Mucosa of gallbladder (tissue), 1 donor: ENCODE measurements around the gene MPND. TPM values are rescaled to one million over a fixed set of nuclear protein-coding genes. Genes with fewer than 3 reads are reported as not detected.

Source experiments
- DNase-seq: peaks from one replicate; pipeline ENCODE4 v3.0.0-alpha.2; 2020; ENCODE audit warnings: low spot score
- total RNA-seq: library from RNA; stranded (reverse); gene quantifications from one replicate; pipeline ENCODE4 v1.2.1, GENCODE V29; 2021
- donor health status: DM: no; HTN: no; CAD: no.

The MPND gene, protein sequence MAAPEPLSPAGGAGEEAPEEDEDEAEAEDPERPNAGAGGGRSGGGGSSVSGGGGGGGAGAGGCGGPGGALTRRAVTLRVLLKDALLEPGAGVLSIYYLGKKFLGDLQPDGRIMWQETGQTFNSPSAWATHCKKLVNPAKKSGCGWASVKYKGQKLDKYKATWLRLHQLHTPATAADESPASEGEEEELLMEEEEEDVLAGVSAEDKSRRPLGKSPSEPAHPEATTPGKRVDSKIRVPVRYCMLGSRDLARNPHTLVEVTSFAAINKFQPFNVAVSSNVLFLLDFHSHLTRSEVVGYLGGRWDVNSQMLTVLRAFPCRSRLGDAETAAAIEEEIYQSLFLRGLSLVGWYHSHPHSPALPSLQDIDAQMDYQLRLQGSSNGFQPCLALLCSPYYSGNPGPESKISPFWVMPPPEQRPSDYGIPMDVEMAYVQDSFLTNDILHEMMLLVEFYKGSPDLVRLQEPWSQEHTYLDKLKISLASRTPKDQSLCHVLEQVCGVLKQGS
- 26.1 TPM for total RNA-seq

DNA sequence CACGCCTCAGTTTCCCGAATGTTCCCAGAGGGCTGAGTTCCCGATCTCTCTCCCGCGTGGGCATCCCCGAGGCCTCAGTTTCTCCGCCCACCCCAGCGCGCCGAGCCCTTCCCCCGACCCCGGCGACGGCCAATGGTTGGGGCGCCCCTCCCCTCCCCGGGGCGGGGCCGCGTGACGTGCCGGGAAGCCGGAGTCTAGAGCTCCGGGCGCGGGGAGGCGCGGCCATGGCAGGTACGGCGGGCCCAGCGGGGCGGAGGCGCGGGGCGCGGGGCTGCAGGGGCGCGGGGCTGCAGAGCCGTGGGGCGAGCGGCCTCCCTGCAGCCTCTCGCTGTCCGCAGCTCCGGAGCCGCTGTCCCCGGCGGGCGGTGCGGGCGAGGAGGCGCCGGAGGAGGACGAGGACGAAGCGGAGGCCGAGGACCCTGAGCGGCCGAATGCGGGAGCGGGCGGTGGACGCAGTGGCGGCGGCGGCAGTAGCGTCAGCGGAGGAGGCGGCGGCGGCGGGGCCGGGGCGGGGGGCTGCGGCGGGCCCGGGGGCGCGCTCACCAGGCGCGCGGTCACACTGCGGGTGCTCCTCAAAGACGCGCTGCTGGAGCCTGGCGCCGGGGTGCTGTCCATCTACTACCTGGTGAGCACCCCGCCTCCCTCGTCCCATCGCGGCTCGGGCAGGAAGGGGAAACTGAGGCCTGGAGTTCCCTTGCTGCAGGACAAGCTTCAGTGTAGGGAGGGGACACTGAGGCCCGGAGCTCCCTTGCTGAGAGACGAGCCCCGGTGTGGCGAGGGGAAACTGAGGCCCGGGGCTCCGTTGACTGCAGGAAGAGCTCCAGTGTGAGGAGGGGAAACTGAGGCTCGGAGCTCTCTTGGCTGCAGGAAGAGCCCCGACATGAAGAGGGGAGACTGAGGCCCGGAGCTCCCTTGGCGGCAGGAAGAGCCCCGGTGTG, at the start of gene MPND:
Gene MPND, plus strand, starts transcription at position 193 of the 938 bp plus-strand sequence. Its CDS starts 32 bp downstream, at position 225.
- DNase-seq, result peak; percentile 93

GRCh38 chr19:4294389-4294788, 49.0 kb upstream of the MPND start:
- DNase-seq, result no peak

DNA sequence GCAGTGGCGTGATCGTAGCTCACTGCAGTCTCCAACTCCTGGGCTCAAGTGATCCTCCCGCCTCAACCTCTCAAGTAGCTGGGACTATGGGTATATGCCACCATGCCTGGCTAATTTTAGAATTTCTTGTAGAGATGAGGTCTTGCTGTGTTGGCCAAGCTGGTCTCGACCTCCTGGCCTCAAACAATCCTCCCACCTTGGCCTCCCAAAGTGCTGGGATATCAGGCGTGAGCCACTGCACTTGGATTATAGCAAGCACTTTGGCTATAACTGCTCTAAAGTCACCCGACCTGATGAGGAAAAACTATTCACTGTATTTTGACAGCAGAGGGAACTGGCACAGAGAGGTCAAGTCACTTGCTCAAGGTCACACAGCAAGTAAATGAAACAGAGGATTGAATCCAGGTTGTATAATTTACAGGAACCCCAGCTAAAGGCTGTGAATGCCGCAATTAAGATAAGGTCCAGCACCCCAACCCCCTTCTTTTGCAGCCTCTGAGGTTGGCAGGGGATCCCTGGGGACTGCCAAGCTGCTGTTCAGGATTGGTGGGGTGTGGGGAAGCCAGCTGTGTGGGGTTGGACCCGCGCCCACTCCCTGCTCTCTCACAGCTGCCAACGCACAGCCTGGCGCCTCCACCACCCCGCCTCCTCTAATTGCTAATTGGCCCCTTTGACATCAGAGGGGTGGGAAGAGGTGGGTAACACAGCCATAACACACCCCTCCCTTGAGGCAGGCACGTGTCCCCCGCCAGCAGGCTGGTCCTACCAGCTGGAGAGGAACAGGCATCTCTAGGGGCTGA, 47.2 kb upstream of the MPND start:
- DNase-seq, result no peak

DNA sequence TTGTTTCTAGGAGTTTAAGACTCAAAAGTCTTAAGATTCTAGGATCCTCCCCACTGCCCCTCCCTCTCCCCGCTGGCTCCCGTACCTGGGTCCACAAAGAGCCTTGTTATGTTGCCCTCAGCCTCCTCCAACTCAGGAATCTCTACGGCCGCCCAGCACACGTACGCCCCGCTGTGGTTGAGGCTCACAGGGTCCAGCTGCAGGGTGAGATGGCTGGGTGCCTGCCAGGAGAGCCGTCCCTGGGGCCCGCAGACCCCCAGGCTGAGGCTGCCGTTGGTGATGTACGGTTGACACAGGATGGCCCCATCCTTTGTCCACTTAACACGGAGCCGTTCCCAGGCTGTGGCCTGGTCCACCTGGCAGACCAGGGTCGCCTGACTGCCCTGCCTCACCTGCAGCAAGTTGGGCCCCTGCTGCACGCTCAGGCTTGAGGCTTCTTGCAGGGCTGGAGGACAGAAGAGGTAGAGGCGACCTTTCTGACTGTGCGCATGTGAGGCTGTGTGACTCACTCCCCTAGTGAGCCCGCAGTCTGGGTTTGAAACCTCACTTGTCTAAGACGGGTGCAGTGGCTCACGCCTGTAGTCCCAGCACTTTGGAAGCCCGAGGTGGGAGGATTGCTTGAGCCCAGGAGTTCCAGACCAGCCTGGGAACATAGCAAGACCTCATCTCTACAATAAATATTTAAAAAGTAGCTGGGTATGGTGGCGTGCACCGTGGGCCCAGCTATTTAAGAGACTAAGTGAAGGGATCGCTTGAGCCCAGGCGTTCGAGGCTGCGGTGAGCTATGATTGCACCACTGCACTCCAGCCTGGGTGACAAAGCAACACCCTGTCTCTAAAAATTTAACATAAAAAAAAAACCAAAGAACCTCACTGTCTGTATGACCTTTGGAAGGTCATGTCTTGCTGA, 45.2 kb upstream of the MPND start:
- no peak for DNase-seq

- no peak for DNase-seq
These were observed 44.4 kb upstream of the MPND start for GRCh38 chr19:4298810-4299550.

GRCh38 chr19:4300589-4300988, 42.8 kb upstream of the MPND start:
- no peak for DNase-seq

DNA sequence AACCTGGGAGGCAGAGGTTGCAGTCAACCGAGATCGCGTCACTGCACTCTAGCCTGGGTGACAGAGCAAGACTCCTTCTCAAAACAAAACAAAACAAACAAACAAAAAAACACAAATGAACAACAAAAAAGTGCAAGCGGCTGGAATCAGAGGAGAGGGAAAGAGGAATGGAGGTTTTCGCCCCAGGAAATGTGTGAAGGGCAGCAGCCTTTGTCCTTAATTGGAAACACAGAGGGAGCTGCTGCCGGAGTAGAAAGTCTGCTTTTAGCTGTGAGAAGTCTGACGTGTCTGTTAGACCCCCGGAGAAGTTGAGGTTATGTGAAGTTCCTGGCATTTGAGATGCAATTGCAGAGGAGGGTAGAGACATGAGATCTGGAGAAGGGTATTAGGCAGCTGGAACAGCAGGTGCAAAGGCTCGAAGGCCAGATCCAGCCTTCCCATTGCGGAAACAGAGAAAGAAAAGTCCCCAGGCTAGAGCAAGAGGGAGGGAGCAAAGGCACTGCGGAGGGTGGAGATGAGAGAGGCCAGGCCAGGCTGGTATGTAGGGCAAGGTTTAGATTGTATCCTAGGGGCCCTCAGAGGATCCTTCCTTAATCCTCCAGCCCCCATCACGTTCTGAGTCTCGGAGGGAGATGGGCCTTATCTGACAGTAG, 41.6 kb upstream of the MPND start:
- DNase-seq, result no peak

DNA sequence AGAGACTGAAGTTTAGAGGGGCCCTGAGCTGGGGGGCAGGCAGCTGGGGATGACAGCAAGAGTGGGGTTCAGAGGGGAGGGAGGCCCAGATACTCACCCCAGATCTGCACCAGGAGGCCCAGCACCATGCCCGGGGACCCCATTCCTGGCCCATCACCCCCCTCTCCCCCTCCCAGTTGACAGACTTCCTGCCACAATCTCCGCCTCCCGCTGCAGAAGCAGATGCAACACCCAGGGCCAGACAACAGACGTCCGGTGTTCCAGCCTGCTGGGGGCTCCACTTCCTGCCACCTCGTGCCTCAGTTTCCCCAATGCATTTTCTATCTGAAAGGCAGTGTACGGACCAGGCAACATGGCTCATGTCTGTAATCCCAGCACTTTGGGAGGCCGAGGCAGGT, 41.1 kb upstream of the MPND start, which contains the start of gene TMIGD2:
Gene TMIGD2, minus strand, starts transcription at position 147 of the 398 bp plus-strand sequence. Its CDS starts 4 bp downstream, at position 143.
- DNase-seq, result no peak

- DNase-seq, result no peak
These were observed 39.4 kb upstream of the MPND start for GRCh38 chr19:4303819-4304537.

GRCh38 chr19:4304538-4305256, 38.7 kb upstream of the MPND start, which contains the start of gene FSD1:
Gene FSD1 (plus strand): TSS chr19:4304598. CDS start chr19:4304747, 149 bp downstream.
- no peak for DNase-seq

- DNase-seq, result no peak
These were observed 38.1 kb upstream of the MPND start for GRCh38 chr19:4305257-4305612.

DNA sequence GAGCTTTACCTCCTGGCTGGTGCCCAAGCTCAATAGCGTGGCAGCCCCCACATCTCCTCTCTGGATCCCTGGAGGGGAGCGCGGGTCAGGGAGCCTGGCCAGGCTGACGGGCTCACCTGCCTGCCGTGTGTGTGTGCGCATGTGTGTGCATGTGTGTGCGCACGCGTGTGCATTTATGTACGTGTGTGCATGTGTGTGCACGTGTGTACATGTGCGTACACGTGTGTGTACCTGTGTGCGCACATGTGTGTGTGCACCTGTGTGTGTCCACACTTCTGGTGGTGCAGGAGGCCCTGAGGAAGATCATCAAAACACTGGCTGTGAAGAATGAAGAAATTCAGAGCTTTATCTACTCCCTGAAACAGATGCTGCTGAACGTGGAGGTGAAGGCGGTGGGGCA, 37.7 kb upstream of the MPND start:
- no peak for DNase-seq

GRCh38 chr19:4310247-4311121, 32.9 kb upstream of the MPND start:
- no peak for DNase-seq

DNA sequence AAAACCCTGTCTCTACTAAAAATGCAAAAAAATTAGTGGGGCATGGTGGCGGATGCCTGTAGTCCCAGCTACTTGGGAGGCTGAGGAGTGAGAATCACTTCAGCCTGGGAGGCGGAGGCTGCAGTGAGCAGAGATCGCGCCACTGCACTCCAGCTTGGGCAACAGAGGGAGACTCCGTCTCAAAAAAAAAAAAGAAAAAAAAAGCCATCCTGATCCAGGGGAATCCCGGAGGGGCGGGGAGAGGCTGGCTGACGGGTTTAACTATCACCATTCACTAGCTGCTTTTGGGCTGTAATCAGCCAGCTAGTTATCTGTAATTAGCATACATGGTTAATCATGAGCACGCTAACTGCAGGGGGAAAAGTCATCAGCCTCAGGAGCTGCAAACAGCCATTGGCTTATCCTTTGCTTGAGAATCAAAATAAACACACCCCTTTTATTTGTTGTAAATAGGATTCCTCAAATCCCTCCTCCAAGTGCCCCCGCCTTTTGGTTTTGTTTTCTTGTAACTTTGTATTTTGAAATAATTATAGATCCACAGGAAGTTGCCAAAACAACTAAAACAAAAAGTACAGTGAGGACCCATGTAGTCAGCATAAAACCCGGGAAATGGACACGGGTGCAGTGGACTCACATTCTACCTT, 29.4 kb upstream of the MPND start:
- DNase-seq, result no peak

GRCh38 chr19:4316956-4317355, 26.4 kb upstream of the MPND start:
- no peak for DNase-seq

- DNase-seq, result no peak
These were observed 24.9 kb upstream of the MPND start for GRCh38 chr19:4318460-4318859.
